Jurkat, Clone E6-1 (cell line): Measurements from ENCODE around the gene THEMIS2.

ENCODE experiments used
- DNase-seq: peaks from one replicate; pipeline ENCODE4 v3.0.0-alpha.2; 2011; ENCODE audit warnings: low read depth, low spot score
- H3K4me3 ChIP-seq: 2 replicates; pipeline ENCODE4 v1.5.1; 2011; ENCODE audit warnings: mild to moderate bottlenecking, low read length, control low read depth, moderate library complexity

Gene THEMIS2

GRCh38 chr1:27883536-27883935 is 11.2 kb downstream of the THEMIS2 start:
- DNase-seq, result no peak
- H3K4me3 ChIP-seq, result no peak overlapping the region

GRCh38 chr1:27884006-27884954 is 11.9 kb downstream of the THEMIS2 start:
- DNase-seq, result no peak
- H3K4me3 ChIP-seq, result no peak overlapping the region

GRCh38 chr1:27885114-27885528 is 12.8 kb downstream of the THEMIS2 start:
- no peak for DNase-seq
- no peak overlapping the region for H3K4me3 ChIP-seq

GRCh38 chr1:27885621-27886352 is 13.4 kb downstream of the THEMIS2 start:
- H3K4me3 ChIP-seq, result no peak overlapping the region
- no peak for DNase-seq

- no peak overlapping the region for H3K4me3 ChIP-seq
Measured at GRCh38 chr1:27886353-27886679, 14.0 kb downstream of the THEMIS2 start.

GRCh38 chr1:27886744-27887143 is 14.4 kb downstream of the THEMIS2 start:
- no peak overlapping the region for H3K4me3 ChIP-seq
- no peak for DNase-seq

More at GRCh38 chr1:27886353-27886679, 14.0 kb downstream of the THEMIS2 start:
- DNase-seq, result no peak

- no peak overlapping the region for H3K4me3 ChIP-seq
- peak; percentile 86 for DNase-seq
Measured at GRCh38 chr1:27887215-27888021, 15.1 kb downstream of the THEMIS2 start.

GRCh38 chr1:27889506-27889905 is 17.2 kb downstream of the THEMIS2 start:
- no peak overlapping the region for H3K4me3 ChIP-seq
- no peak for DNase-seq

- no peak for DNase-seq
- no peak overlapping the region for H3K4me3 ChIP-seq
Measured at GRCh38 chr1:27891196-27891889, 19.0 kb downstream of the THEMIS2 start.

- no peak overlapping the region for H3K4me3 ChIP-seq
- no peak for DNase-seq
Measured at GRCh38 chr1:27894521-27894920, 22.2 kb downstream of the THEMIS2 start.

- no peak for DNase-seq
- no peak overlapping the region for H3K4me3 ChIP-seq
Measured at GRCh38 chr1:27906759-27907158, 34.4 kb downstream of the THEMIS2 start.

GRCh38 chr1:27912429-27912828 is 40.1 kb downstream of the THEMIS2 start:
- no peak overlapping the region for H3K4me3 ChIP-seq
- DNase-seq, result no peak

GRCh38 chr1:27915082-27915575 is 42.8 kb downstream of the THEMIS2 start:
- no peak for DNase-seq
- H3K4me3 ChIP-seq, result no peak overlapping the region; the same call in 1 of the 2 replicates

- no peak overlapping the region for H3K4me3 ChIP-seq
- DNase-seq, result no peak
Measured at GRCh38 chr1:27922272-27922671, 49.9 kb downstream of the THEMIS2 start.

- no peak overlapping the region for H3K4me3 ChIP-seq
- DNase-seq, result no peak
Measured at GRCh38 chr1:27928216-27928954, 56.0 kb downstream of the THEMIS2 start.

GRCh38 chr1:27931184-27931583 is 58.8 kb downstream of the THEMIS2 start:
- DNase-seq, result peak; percentile 41
- no peak overlapping the region for H3K4me3 ChIP-seq

- peak; percentile 30 for DNase-seq
- H3K4me3 ChIP-seq, result no peak overlapping the region
Measured at GRCh38 chr1:27931759-27932158, 59.4 kb downstream of the THEMIS2 start.
